GM12892 (cell line): Measurements from ENCODE around the gene IGSF22.

Source experiments
- POLR2A ChIP-seq: IDR thresholded peaks from 2 replicates; pipeline ENCODE4 v1.6.1; 2011; ENCODE audit warnings: low read depth, low read length, control low read depth
- POLR2AphosphoS5 ChIP-seq: IDR thresholded peaks from 2 replicates; pipeline ENCODE4 v1.6.1; 2011; ENCODE audit warnings: low read depth, low read length, control low read depth

DNA sequence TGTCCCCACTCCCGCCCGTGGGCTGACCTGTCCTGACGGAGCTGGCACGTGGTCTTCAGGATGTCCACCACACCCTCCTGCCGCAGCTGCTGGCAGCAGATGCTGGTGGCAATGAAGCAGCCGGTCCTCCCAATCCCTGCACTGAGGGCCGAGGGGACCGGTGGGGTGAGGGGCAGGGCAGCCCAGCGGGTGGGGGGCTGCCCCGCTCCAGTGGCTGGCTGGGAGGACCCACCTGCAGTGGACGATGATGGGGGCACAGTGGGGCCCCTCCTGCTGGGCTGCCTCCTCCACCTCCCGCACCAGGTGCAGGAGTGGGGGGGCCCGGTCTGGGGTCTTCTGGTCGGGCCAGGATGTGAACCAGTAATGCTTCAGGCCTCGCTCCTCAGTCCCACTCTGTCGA, 3.4 kb upstream of the IGSF22 start:
- TF ChIP-seq POLR2AphosphoS5 (no peak), POLR2A (no peak)
